HepG2 (cell line): ENCODE measurements around the gene RPS6KA3. TPM values are rescaled to one million over a fixed set of nuclear protein-coding genes. Genes with fewer than 3 reads are reported as not detected.

ENCODE experiments used
- AGO2 ChIP-seq: fragments of 200-400 bp; formaldehyde crosslinking; optimal IDR thresholded peaks from 2 replicates; pipeline ENCODE3; 2017; ENCODE audit warnings: mild to moderate bottlenecking, low read depth, low read length, moderate library complexity
- CEBPG ChIP-seq: IDR thresholded peaks from 2 replicates; pipeline ENCODE4 v1.6.1; 2016
- CREM ChIP-seq, 2 experiments: sonication (generic) in 1 of 2; formaldehyde crosslinking in 1 of 2; IDR thresholded peaks; 2 replicates each; pipeline versions ENCODE4 v1.4.0 to v1.6.1; 2016 to 2020; ENCODE audit warnings: antibody characterized with exemption in 1 of 2, mild to moderate bottlenecking in 1 of 2, missing genetic modification reagents in 1 of 2
- ELF3 ChIP-seq: IDR thresholded peaks from 2 replicates; pipeline ENCODE4 v1.6.1; 2016; ENCODE audit warnings: missing genetic modification reagents, missing compliant biosample characterization
- EP300 ChIP-seq, 3 experiments: sonication (generic) in 1 of 3; formaldehyde crosslinking in 1 of 3; IDR thresholded peaks; 2 replicates each; pipeline versions ENCODE4 v1.5.1 to v1.6.1; 2011 to 2020; ENCODE audit warnings: low read depth in 2 of 3, low read length in 2 of 3, borderline replicate concordance in 1 of 3, improper control_type of control experiment in 1 of 3, mild to moderate bottlenecking in 1 of 3, missing genetic modification reagents in 1 of 3, moderate library complexity in 1 of 3
- FOXP1 ChIP-seq, 2 experiments: fragments of 450-650 bp in 1 of 2; IDR thresholded peaks; 2 replicates each; pipeline ENCODE4 v1.6.1; 2017 to 2018; ENCODE audit warnings: antibody characterized with exemption in 1 of 2
- MED1 ChIP-seq: sonication (generic); formaldehyde crosslinking; IDR thresholded peaks from 2 replicates; pipeline ENCODE4 v1.4.0; 2020; ENCODE audit warnings: missing genetic modification reagents
- MIXL1 ChIP-seq: IDR thresholded peaks from 2 replicates; pipeline ENCODE4 v1.6.1; 2016
- PHF21A ChIP-seq: sonication (generic); formaldehyde crosslinking; IDR thresholded peaks from 2 replicates; pipeline ENCODE4 v1.5.0; 2020; ENCODE audit warnings: mild to moderate bottlenecking, missing genetic modification reagents
- POLR2AphosphoS2 ChIP-seq: IDR thresholded peaks from 2 replicates; pipeline ENCODE4 v1.6.1; 2011; ENCODE audit warnings: low read depth, low read length, improper control_type of control experiment
- RBM22 ChIP-seq: fragments of 200-400 bp; formaldehyde crosslinking; optimal IDR thresholded peaks from 2 replicates; pipeline ENCODE3; 2017; ENCODE audit warnings: mild to moderate bottlenecking, low read length, moderate library complexity
- RCOR2 ChIP-seq: IDR thresholded peaks from 2 replicates; pipeline ENCODE4 v1.6.1; 2016; ENCODE audit warnings: missing biosample characterization, missing genetic modification reagents
- ZBTB38 ChIP-seq: sonication (generic); formaldehyde crosslinking; IDR thresholded peaks from 2 replicates; pipeline ENCODE4 v1.5.1; 2020; ENCODE audit warnings: mild to moderate bottlenecking, missing genetic modification reagents
- ZNF317 ChIP-seq: sonication (generic); formaldehyde crosslinking; IDR thresholded peaks from 2 replicates; pipeline ENCODE4 v1.5.0; 2020; ENCODE audit warnings: mild to moderate bottlenecking, missing genetic modification reagents
- ZNF331 ChIP-seq: sonication (generic); formaldehyde crosslinking; IDR thresholded peaks from 2 replicates; pipeline ENCODE4 v1.4.0; 2020; ENCODE audit warnings: missing genetic modification reagents
- ZNF598 ChIP-seq: sonication (generic); formaldehyde crosslinking; IDR thresholded peaks from 2 replicates; pipeline ENCODE4 v1.5.1; 2020; ENCODE audit warnings: mild to moderate bottlenecking, missing genetic modification reagents, borderline replicate concordance
- ZNF660 ChIP-seq: sonication (generic); formaldehyde crosslinking; IDR thresholded peaks from 2 replicates; pipeline ENCODE4 v1.5.1; 2020; ENCODE audit warnings: mild to moderate bottlenecking, low read depth, missing genetic modification reagents, borderline replicate concordance
- ZNF773 ChIP-seq: sonication (generic); formaldehyde crosslinking; IDR thresholded peaks from 2 replicates; pipeline ENCODE4 v1.4.0; 2020; ENCODE audit warnings: missing genetic modification reagents, borderline replicate concordance
- ZSCAN9 ChIP-seq: IDR thresholded peaks from 2 replicates; pipeline ENCODE4 v1.6.1; 2016; ENCODE audit warnings: borderline replicate concordance
- polyA plus RNA-seq, 8 experiments: library from polyadenylated mRNA; depleted of rRNA in 3 of 8; stranded (reverse) in 7 of 8; unstranded in 1 of 8; fragments of >200 nt; fragmentation: Illumina TruSeq in 4 of 8; extraction: Trizol in 4 of 8; gene quantifications; 2 replicates each; pipeline versions ENCODE4 v1.2.1 to v1.2.3, GENCODE V29; 2011 to 2016; ENCODE audit warnings: low read depth in 4 of 8, missing spikeins in 1 of 8, mixed read lengths in 1 of 8; ENCODE audit not compliant: insufficient read depth in 1 of 8
- total RNA-seq, 5 experiments: library from RNA; depleted of rRNA; stranded (reverse); fragments of >200 nt; fragmentation: Illumina TruSeq; extraction: Trizol; gene quantifications; 2 replicates each; pipeline ENCODE4 v1.2.3, GENCODE V29; 2016; ENCODE audit warnings: low read depth in 1 of 5
- TF ChIP-seq, protein P1 (sequence below): sonication (generic); formaldehyde crosslinking; conservative IDR thresholded peaks from 2 replicates; pipeline ENCODE4 v1.4.0; 2020; ENCODE audit warnings: missing genetic modification reagents
- TF ChIP-seq, protein P2 (sequence below): sonication (generic); formaldehyde crosslinking; IDR thresholded peaks from 2 replicates; pipeline ENCODE4 v1.5.0; 2020; ENCODE audit warnings: missing genetic modification reagents, mild to moderate bottlenecking, borderline replicate concordance
- TF ChIP-seq, protein P3 (sequence below): sonication (generic); formaldehyde crosslinking; IDR thresholded peaks from 2 replicates; pipeline ENCODE4 v1.4.0; 2020; ENCODE audit warnings: missing genetic modification reagents
- TF ChIP-seq, protein P4 (sequence below): sonication (generic); formaldehyde crosslinking; IDR thresholded peaks from 2 replicates; pipeline ENCODE4 v1.8.0; 2022; ENCODE audit warnings: missing genetic modification reagents, low read depth, mild to moderate bottlenecking, borderline replicate concordance

Gene RPS6KA3
- total and polyA plus RNA-seq, 2 of the 13 experiments (the other 11 are each of a cell fraction or from before 2014, with no cell fraction given) = 314 to 357 TPM

DNA sequence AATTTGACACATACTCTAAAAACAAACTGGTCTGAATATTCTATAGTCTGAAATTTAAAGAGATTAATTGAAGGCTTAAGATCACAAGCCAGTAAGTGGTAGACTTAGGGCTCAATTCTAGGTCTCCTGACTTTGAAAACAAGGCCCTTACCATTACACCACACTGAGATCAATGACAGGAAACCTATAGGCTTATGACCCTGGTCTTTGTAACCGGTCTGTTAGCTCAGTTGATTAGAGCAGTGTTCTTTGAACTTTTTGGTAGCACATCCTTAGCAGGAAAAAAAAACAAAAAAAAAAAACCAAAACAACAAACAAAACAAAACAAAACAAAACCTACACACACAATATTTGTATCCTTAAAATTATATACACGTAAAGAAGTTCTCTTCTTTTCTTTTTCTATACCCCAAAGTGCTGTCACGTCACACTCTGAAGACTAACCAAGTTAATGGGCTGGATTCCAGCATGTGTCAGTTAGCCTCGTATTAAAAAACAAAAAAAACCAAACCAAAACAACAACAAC is 55.4 kb downstream of the RPS6KA3 start (continued):
- TF ChIP-seq PHF21A (CRISPR knock-in tag) = 0 out of 2 replicates have a peak, but pooled peaks have one; percentile 23
- TF ChIP-seq RBM22 = peak; percentile 81
- TF ChIP-seq POLR2AphosphoS2 = no peak
- TF ChIP-seq ZBTB38 (CRISPR knock-in tag) = no peak
- TF ChIP-seq MED1 (CRISPR knock-in tag) = peak; percentile 82
- no peak for TF ChIP-seq ZNF773 (CRISPR knock-in tag)
- TF ChIP-seq, protein P1, sequence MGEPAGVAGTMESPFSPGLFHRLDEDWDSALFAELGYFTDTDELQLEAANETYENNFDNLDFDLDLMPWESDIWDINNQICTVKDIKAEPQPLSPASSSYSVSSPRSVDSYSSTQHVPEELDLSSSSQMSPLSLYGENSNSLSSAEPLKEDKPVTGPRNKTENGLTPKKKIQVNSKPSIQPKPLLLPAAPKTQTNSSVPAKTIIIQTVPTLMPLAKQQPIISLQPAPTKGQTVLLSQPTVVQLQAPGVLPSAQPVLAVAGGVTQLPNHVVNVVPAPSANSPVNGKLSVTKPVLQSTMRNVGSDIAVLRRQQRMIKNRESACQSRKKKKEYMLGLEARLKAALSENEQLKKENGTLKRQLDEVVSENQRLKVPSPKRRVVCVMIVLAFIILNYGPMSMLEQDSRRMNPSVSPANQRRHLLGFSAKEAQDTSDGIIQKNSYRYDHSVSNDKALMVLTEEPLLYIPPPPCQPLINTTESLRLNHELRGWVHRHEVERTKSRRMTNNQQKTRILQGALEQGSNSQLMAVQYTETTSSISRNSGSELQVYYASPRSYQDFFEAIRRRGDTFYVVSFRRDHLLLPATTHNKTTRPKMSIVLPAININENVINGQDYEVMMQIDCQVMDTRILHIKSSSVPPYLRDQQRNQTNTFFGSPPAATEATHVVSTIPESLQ (CRISPR knock-in tag) = no peak
- TF ChIP-seq ZNF331 (CRISPR knock-in tag) = no peak; the same call in 1 of the 2 replicates
- TF ChIP-seq MIXL1 (CRISPR knock-in tag) = peak; percentile 84
- TF ChIP-seq AGO2 = no peak
- no peak for TF ChIP-seq ZNF660 (CRISPR knock-in tag)
- 0 out of 2 replicates have a peak, but pooled peaks have one; percentile 40 for TF ChIP-seq ZSCAN9
- TF ChIP-seq, protein P2, sequence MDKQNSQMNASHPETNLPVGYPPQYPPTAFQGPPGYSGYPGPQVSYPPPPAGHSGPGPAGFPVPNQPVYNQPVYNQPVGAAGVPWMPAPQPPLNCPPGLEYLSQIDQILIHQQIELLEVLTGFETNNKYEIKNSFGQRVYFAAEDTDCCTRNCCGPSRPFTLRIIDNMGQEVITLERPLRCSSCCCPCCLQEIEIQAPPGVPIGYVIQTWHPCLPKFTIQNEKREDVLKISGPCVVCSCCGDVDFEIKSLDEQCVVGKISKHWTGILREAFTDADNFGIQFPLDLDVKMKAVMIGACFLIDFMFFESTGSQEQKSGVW = no peak
- 0 out of 2 replicates have a peak, but pooled peaks have one; percentile 37 for TF ChIP-seq RCOR2 (CRISPR knock-in tag)
- peak in 1 of 2 experiments; percentile 82; a peak in 2 of 4 replicates for TF ChIP-seq EP300 (IDR thresholded peaks at IDR 0.05; ENCODE audit: low read depth in 2 of 2, low read length in 2 of 2)
- no peak for TF ChIP-seq EP300 (CRISPR knock-in tag; IDR thresholded peaks at IDR 0.05; ENCODE audit: borderline replicate concordance)
- peak; percentile 65 for TF ChIP-seq CREM (IDR thresholded peaks at IDR 0.05)
- TF ChIP-seq CREM (CRISPR knock-in tag; IDR thresholded peaks at IDR 0.05) = no peak
- TF ChIP-seq, protein P3, sequence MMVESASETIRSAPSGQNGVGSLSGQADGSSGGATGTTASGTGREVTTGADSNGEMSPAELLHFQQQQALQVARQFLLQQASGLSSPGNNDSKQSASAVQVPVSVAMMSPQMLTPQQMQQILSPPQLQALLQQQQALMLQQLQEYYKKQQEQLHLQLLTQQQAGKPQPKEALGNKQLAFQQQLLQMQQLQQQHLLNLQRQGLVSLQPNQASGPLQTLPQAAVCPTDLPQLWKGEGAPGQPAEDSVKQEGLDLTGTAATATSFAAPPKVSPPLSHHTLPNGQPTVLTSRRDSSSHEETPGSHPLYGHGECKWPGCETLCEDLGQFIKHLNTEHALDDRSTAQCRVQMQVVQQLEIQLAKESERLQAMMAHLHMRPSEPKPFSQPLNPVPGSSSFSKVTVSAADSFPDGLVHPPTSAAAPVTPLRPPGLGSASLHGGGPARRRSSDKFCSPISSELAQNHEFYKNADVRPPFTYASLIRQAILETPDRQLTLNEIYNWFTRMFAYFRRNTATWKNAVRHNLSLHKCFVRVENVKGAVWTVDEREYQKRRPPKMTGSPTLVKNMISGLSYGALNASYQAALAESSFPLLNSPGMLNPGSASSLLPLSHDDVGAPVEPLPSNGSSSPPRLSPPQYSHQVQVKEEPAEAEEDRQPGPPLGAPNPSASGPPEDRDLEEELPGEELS (CRISPR knock-in tag) = peak; percentile 94
- no peak for TF ChIP-seq ZNF598 (CRISPR knock-in tag)
- TF ChIP-seq ZNF317 (CRISPR knock-in tag) = 0 out of 2 replicates have a peak, but pooled peaks have one; percentile 30
- peak; percentile 39; the same call in 1 of the 2 replicates for TF ChIP-seq ELF3 (CRISPR knock-in tag)
- TF ChIP-seq CEBPG (CRISPR knock-in tag) = peak; percentile 44; the same call in 1 of the 2 replicates
- peak; percentile 99 for TF ChIP-seq FOXP1 (IDR thresholded peaks at IDR 0.05)
- peak; percentile 90 for TF ChIP-seq FOXP1 (CRISPR knock-in tag; IDR thresholded peaks at IDR 0.05)
- TF ChIP-seq, protein P4, sequence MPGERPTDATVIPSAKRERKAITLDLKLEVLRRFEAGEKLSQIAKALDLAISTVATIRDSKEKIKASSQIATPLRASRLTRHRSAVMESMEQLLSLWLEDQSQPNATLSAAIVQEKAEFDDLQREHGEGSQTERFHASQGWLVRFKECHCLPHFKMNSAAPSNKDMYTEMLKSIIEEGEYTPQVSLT = no peak
- TF ChIP-seq, all 625 proteins: peak for 52
